Neural crest cell (in vitro differentiated cells): ENCODE results near the gene HPSE. TPM values are rescaled to one million over a fixed set of nuclear protein-coding genes. Genes with fewer than 3 reads are reported as not detected.

ENCODE experiments used
- DNase-seq: peaks from one replicate; pipeline ENCODE4 v3.0.0; 2021; ENCODE audit warnings: low read depth, mixed read lengths, low spot score
- H3K27ac Mint-ChIP-seq: one replicate; pipeline ENCODE4 v1.8.0; 2021; ENCODE audit warnings: mild to moderate bottlenecking, mixed read lengths; ENCODE audit not compliant: unreplicated experiment
- H3K27me3 Mint-ChIP-seq: 2 replicates; pipeline ENCODE4 v1.8.0; 2021; ENCODE audit warnings: low read depth, mild to moderate bottlenecking, mixed read lengths
- H3K36me3 Mint-ChIP-seq: 2 replicates; pipeline ENCODE4 v1.8.0; 2021; ENCODE audit warnings: low read depth, mild to moderate bottlenecking, mixed read lengths
- H3K4me1 Mint-ChIP-seq: 2 replicates; pipeline ENCODE4 v1.8.0; 2021; ENCODE audit warnings: mixed read lengths
- H3K4me3 Mint-ChIP-seq: one replicate; pipeline ENCODE4 v1.8.0; 2021; ENCODE audit warnings: mild to moderate bottlenecking, mixed read lengths
- H3K9me3 Mint-ChIP-seq: 2 replicates; pipeline ENCODE4 v1.8.0; 2021; ENCODE audit warnings: mixed read lengths
- total RNA-seq: library from RNA; stranded (reverse); gene quantifications from 2 replicates; pipeline ENCODE4 v1.2.1, GENCODE V29; 2021
- TF ChIP-seq, protein P1 (sequence below): fragments of 200-600 bp; sonication (generic); conservative IDR thresholded peaks from 2 replicates; pipeline ENCODE4 v1.5.0; 2021; ENCODE audit warnings: antibody characterized with exemption, mild to moderate bottlenecking

The HPSE gene
- total RNA-seq, 1 donor from 2014 or later, result 0.30 TPM

DNA sequence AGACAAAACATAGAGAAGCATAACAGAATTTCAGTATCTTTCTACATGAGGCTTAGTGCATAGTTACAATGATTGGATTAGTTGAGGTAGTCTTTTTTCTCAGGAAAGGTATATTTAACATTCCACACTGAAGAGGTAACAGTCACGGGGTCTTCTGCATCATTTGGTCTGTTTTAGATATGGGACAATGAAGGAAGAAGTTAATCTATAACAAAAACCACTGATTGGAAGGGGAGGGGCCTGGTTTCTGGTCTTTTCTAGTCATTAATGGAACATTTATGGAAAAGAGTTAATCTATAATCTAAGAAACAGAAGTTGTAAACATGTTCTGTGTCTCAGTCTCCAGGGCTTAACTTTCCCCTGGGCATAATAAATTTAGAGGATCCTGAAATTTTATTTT, 37.3 kb upstream of the HPSE start:
- H3K4me1 Mint-ChIP-seq, result no peaks in the 10 kb centered on the region
- H3K27ac Mint-ChIP-seq, result no peak overlapping the region
- peaks cover 4% of the 10 kb centered on the region for H3K9me3 Mint-ChIP-seq
- no peak overlapping the region for H3K4me3 Mint-ChIP-seq
- DNase-seq, result no peak
- H3K27me3 Mint-ChIP-seq, result no peaks in the 10 kb centered on the region
- H3K36me3 Mint-ChIP-seq, result peaks cover 1% of the 10 kb centered on the region
- TF ChIP-seq, protein P1, sequence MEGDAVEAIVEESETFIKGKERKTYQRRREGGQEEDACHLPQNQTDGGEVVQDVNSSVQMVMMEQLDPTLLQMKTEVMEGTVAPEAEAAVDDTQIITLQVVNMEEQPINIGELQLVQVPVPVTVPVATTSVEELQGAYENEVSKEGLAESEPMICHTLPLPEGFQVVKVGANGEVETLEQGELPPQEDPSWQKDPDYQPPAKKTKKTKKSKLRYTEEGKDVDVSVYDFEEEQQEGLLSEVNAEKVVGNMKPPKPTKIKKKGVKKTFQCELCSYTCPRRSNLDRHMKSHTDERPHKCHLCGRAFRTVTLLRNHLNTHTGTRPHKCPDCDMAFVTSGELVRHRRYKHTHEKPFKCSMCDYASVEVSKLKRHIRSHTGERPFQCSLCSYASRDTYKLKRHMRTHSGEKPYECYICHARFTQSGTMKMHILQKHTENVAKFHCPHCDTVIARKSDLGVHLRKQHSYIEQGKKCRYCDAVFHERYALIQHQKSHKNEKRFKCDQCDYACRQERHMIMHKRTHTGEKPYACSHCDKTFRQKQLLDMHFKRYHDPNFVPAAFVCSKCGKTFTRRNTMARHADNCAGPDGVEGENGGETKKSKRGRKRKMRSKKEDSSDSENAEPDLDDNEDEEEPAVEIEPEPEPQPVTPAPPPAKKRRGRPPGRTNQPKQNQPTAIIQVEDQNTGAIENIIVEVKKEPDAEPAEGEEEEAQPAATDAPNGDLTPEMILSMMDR, result no peak

GRCh38 chr4:83371235-83371634, 36.6 kb upstream of the HPSE start:
- DNase-seq, result no peak
- Mint-ChIP-seq H3K4me1 (no peaks in the 10 kb centered on the region), H3K4me3 (no peak overlapping the region), H3K27me3 (no peaks in the 10 kb centered on the region), H3K9me3 (peaks cover 3% of the 10 kb centered on the region), H3K27ac (no peak overlapping the region), H3K36me3 (no peaks in the 10 kb centered on the region)
- TF ChIP-seq, protein P1, result no peak

DNA sequence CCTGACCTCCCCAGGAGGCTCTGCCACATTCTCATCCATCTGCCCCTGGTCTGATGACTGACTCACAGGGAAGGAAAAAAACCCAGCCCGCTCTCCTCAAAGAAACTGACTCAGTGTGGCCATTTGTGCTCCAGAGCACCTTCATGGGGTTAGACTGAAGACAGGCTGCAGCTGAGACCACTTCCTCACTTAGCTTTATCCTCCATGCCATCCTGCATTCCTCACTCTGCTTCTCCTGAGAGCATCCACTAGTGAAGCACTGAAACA, 35.9 kb upstream of the HPSE start:
- H3K36me3 Mint-ChIP-seq, result no peaks in the 10 kb centered on the region
- no peaks in the 10 kb centered on the region for H3K4me1 Mint-ChIP-seq
- H3K4me3 Mint-ChIP-seq, result no peak overlapping the region
- H3K27me3 Mint-ChIP-seq, result no peaks in the 10 kb centered on the region
- no peak overlapping the region for H3K27ac Mint-ChIP-seq
- no peaks in the 10 kb centered on the region for H3K9me3 Mint-ChIP-seq
- TF ChIP-seq, protein P1, result no peak
- no peak for DNase-seq

DNA sequence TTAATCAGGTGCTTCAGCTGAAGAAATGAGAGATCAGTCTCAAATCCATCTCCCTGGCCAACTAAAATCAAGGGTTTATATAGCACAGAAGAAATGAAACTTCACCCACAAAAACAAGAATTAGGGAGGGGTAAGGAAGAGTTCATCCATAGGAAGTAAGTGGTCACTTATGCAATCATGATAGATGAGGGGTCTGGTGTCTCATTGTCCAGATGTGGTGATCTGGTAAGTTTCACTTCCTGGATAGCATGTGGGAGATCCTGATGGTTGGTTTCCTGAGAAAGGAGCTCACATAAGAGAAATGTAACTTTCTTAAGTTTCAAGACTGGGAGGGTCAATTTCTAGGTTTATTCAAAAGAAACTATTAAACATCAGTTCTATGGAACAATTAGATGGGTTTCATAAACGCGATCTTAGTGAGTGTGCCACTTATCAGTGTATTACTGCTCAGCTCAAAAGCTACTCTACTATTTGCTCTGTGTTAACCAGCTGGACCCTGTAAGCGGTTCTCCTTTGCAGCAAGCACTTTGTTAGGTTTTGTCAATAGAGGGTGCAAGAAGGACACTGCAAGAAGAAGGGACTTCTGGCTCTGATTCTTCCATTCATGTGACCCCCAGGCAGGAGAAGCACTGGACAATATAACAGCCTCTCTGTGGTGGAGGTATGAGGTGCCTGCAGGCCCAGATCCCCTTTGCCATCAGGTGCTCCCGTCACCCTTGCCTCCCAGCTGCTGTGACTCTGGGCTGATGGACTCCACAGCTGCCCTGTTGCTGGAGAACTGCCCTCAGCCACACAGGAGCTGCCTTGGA, 35.4 kb upstream of the HPSE start:
- no peaks in the 10 kb centered on the region for H3K9me3 Mint-ChIP-seq
- H3K36me3 Mint-ChIP-seq, result no peaks in the 10 kb centered on the region
- DNase-seq, result no peak
- H3K27ac Mint-ChIP-seq, result no peak overlapping the region
- H3K4me3 Mint-ChIP-seq, result no peak overlapping the region
- no peaks in the 10 kb centered on the region for H3K4me1 Mint-ChIP-seq
- TF ChIP-seq, protein P1, result no peak
- no peaks in the 10 kb centered on the region for H3K27me3 Mint-ChIP-seq

GRCh38 chr4:83364312-83364711, 29.7 kb upstream of the HPSE start:
- Mint-ChIP-seq H3K36me3 (no peaks in the 10 kb centered on the region), H3K4me3 (no peak overlapping the region), H3K27me3 (no peaks in the 10 kb centered on the region), H3K9me3 (no peaks in the 10 kb centered on the region), H3K4me1 (peaks cover 14% of the 10 kb centered on the region), H3K27ac (no peak overlapping the region)
- TF ChIP-seq, protein P1, result no peak
- DNase-seq, result no peak
